GM21717 (cell line): Measurements from ENCODE around the gene MDM2.

Source experiments
- ATAC-seq: cut with Tn5 transposase; IDR thresholded peaks from one replicate; pipeline ENCODE4 v1.9.1; 2021; ENCODE audit warnings: mild to moderate bottlenecking, moderate library complexity; ENCODE audit not compliant: unreplicated experiment

Gene MDM2

GRCh38 chr12:68896881-68897540 is 89.0 kb downstream of the MDM2 start:
- ATAC-seq: no peak

- ATAC-seq: no peak
These were observed 91.3 kb downstream of the MDM2 start for GRCh38 chr12:68899251-68899771.

- no peak for ATAC-seq
These were observed 92.3 kb downstream of the MDM2 start for GRCh38 chr12:68900241-68900640.
